CD4-positive, alpha-beta T cell (primary cell): ENCODE data around the gene EPB41L5. TPM values are rescaled to one million over a fixed set of nuclear protein-coding genes. Genes with fewer than 3 reads are reported as not detected.

ENCODE experiments used
- ATAC-seq: fragments of 200-7000 bp; cut with Tn5 transposase; one replicate; pipeline ENCODE4 v1.10.0; 2022; ENCODE audit warnings: mild to moderate bottlenecking; ENCODE audit not compliant: poor library complexity
- CTCF ChIA-PET: fragments of 350-600 bp; sonication (Branson Sonifier 250); formaldehyde crosslinking; loops from one replicate; lab custom pipeline; 2021; ENCODE audit warnings: antibody characterized with exemption, inconsistent platforms; lab: Charles Lee
- POLR2A ChIA-PET: fragments of 350-600 bp; sonication (Branson Sonifier 250); formaldehyde crosslinking; loops from one replicate; lab custom pipeline; 2021; ENCODE audit warnings: antibody characterized with exemption, inconsistent platforms; lab: Charles Lee
- DNase-seq, 14 experiments: peaks; one replicate each; pipeline ENCODE4 v3.0.0-alpha.2; 2013 to 2020; ENCODE audit warnings: mixed read lengths in 2 of 14
- H3K27ac ChIP-seq, 2 donors: one replicate each; pipeline versions ENCODE4 v1.5.1 to v1.7.0; 2013; ENCODE audit warnings: low read length in 2 of 2, low read depth in 1 of 2, mild to moderate bottlenecking in 1 of 2
- H3K27me3 ChIP-seq, 2 experiments: 1 replicate in 1 of 2; 2 replicates in 1 of 2; pipeline versions ENCODE4 v1.6.1 to v1.7.0; 2013; ENCODE audit warnings: low read length in 2 of 2, control low read depth in 1 of 2, mild to moderate bottlenecking in 1 of 2, moderate library complexity in 1 of 2; ENCODE audit not compliant: insufficient read depth in 2 of 2, control insufficient read depth in 1 of 2
- H3K36me3 ChIP-seq: one replicate; pipeline ENCODE4 v1.6.1; 2013; ENCODE audit warnings: low read length, control low read depth; ENCODE audit not compliant: insufficient read depth
- H3K4me1 ChIP-seq: one replicate; pipeline ENCODE4 v1.6.1; 2013; ENCODE audit warnings: low read length, control low read depth; ENCODE audit not compliant: insufficient read depth
- H3K4me3 ChIP-seq: one replicate; pipeline ENCODE4 v1.5.1; 2013; ENCODE audit warnings: mild to moderate bottlenecking, low read length, moderate library complexity
- H3K9me3 ChIP-seq, 2 experiments: 1 replicate in 1 of 2; 2 replicates in 1 of 2; pipeline versions ENCODE4 v1.6.1 to v1.7.0; 2013; ENCODE audit warnings: low read length in 2 of 2, mild to moderate bottlenecking in 2 of 2, control low read depth in 1 of 2, moderate library complexity in 1 of 2; ENCODE audit not compliant: control insufficient read depth in 1 of 2, insufficient read depth in 1 of 2
- H3K27ac Mint-ChIP-seq: one replicate; pipeline ENCODE4 v1.8.0; 2020; ENCODE audit warnings: mixed read lengths
- H3K27me3 Mint-ChIP-seq: one replicate; pipeline ENCODE4 v1.8.0; 2021; ENCODE audit warnings: mixed read lengths
- H3K36me3 Mint-ChIP-seq: one replicate; pipeline ENCODE4 v1.8.0; 2021; ENCODE audit warnings: low read depth, mixed read lengths
- H3K4me1 Mint-ChIP-seq: one replicate; pipeline ENCODE4 v1.8.0; 2021; ENCODE audit warnings: low read depth, mixed read lengths
- H3K4me3 Mint-ChIP-seq: one replicate; pipeline ENCODE4 v1.8.0; 2020; ENCODE audit warnings: mild to moderate bottlenecking, mixed read lengths
- H3K9me3 Mint-ChIP-seq: one replicate; pipeline ENCODE4 v1.8.0; 2020; ENCODE audit warnings: mixed read lengths
- CTCF ChIP-seq: fragments of 200-600 bp; IDR thresholded peaks from one replicate; pipeline ENCODE4 v1.8.0; 2022; ENCODE audit warnings: antibody characterized with exemption, mild to moderate bottlenecking
- intact Hi-C, 2 experiments: fragments of 100-400 bp; cut with DNase I in 1 of 2; cut with micrococcal nuclease in 1 of 2; formaldehyde crosslinking; loops; one replicate each; pipeline versions ENCODE4 v1.15.1 to v1.9.0; 2023 to 2025; cut with DNase I, micrococcal nuclease
- total RNA-seq, 174 experiments: library from RNA in 2 of 174; stranded (reverse) in 2 of 174; gene quantifications; one replicate each; pipeline ENCODE4 v1.2.3 and lab custom pipeline; 2021 to 2026

EPB41L5 gene
- total RNA-seq, 2 experiments from 2014 or later = 4.6 to 5.1 TPM

- Mint-ChIP-seq H3K4me1 (peaks cover 51% of the 10 kb centered on the region), H3K9me3 (no peaks in the 10 kb centered on the region), H3K27me3 (no peaks in the 10 kb centered on the region), H3K4me3 (peak overlapping the region; percentile 87), H3K36me3 (peaks cover 40% of the 10 kb centered on the region), H3K27ac (peak overlapping the region; percentile 87)
- DNase-seq (no peak), ATAC-seq (no peak)
- Histone ChIP-seq H3K36me3 (peaks cover 7% of the 10 kb centered on the region), H3K9me3 (peaks cover 0 to 10% of the 10 kb centered on the region in 2 experiments), H3K27me3 (no peaks in the 10 kb centered on the region), H3K4me3 (peak overlapping the region; percentile 24), H3K27ac (peak overlapping the region in 1 of 2 donors; percentile 85), H3K4me1 (peaks cover 31% of the 10 kb centered on the region)
- CTCF ChIA-PET = interaction anchor here (1.1 to 1.7 kb wide), 4 partner anchors 10 to 91 kb away, joined by 3 to 4 read pairs (median 3); no protein-coding TSS in a partner anchor
- POLR2A ChIA-PET = interaction anchor here (0.7 to 3.7 kb wide), 13 partner anchors 8 to 544 kb away, joined by 3 to 32 read pairs (median 4); partner anchors contain the start of genes EPB41L5, PTPN4, RALB and TMEM177
- TF ChIP-seq CTCF = no peak
- intact Hi-C loops = loop anchor here (1.0 to 5.0 kb wide), 3 partner anchors 30 to 855 kb away; partner anchors contain the start of genes RALB (in 2 of the 2), C2orf76 (in 1 of the 2) and DBI (in 1 of the 2)
These were observed 209.5 kb downstream of the EPB41L5 start for GRCh38 chr2:120222186-120223033.

GRCh38 chr2:120223034-120223912 is 210.4 kb downstream of the EPB41L5 start, which contains the start of gene TMEM185B:
TMEM185B (minus strand) TSS chr2:120223400; CDS start chr2:120222976, 424 bp downstream.
- no peak for TF ChIP-seq CTCF
- peak within 1 kb of the TSS; percentile 72 for H3K4me3 ChIP-seq
- Mint-ChIP-seq H3K27ac (peak within 1 kb of the TSS; percentile 87), H3K4me3 (peak within 1 kb of the TSS; percentile 87), H3K9me3 (no peaks in the 10 kb centered on the region), H3K36me3 (peaks cover 40% of the 10 kb centered on the region), H3K27me3 (no peaks in the 10 kb centered on the region), H3K4me1 (peaks cover 55% of the 10 kb centered on the region)
- peak within 1 kb of the TSS; percentile 80 to 85 for H3K27ac ChIP-seq
- no peaks in the 10 kb centered on the region for H3K27me3 ChIP-seq
- H3K4me1 ChIP-seq = peaks cover 37% of the 10 kb centered on the region
- POLR2A ChIA-PET = interaction anchor here (0.9 to 3.7 kb wide), 12 partner anchors 9 to 545 kb away, joined by 3 to 32 read pairs (median 4); partner anchors contain the start of genes EPB41L5, PTPN4 and RALB
- intact Hi-C loops = loop anchor here (1.0 to 5.0 kb wide), 3 partner anchors 29 to 856 kb away; partner anchors contain the start of genes RALB (in 2 of the 2), C2orf76 (in 1 of the 2) and DBI (in 1 of the 2)
- H3K36me3 ChIP-seq = peaks cover 7% of the 10 kb centered on the region
- ATAC-seq = peak; percentile 95
- H3K9me3 ChIP-seq = peaks cover 0 to 10% of the 10 kb centered on the region in 2 experiments
- CTCF ChIA-PET = interaction anchor here (1.1 to 1.7 kb wide), 4 partner anchors 9 to 90 kb away, joined by 3 to 4 read pairs (median 3); no protein-coding TSS in a partner anchor
- DNase-seq = peak; percentile 80 to 95 (median 88)
